ENCODE data around the gene HAGHL.

HAGHL gene

DNA sequence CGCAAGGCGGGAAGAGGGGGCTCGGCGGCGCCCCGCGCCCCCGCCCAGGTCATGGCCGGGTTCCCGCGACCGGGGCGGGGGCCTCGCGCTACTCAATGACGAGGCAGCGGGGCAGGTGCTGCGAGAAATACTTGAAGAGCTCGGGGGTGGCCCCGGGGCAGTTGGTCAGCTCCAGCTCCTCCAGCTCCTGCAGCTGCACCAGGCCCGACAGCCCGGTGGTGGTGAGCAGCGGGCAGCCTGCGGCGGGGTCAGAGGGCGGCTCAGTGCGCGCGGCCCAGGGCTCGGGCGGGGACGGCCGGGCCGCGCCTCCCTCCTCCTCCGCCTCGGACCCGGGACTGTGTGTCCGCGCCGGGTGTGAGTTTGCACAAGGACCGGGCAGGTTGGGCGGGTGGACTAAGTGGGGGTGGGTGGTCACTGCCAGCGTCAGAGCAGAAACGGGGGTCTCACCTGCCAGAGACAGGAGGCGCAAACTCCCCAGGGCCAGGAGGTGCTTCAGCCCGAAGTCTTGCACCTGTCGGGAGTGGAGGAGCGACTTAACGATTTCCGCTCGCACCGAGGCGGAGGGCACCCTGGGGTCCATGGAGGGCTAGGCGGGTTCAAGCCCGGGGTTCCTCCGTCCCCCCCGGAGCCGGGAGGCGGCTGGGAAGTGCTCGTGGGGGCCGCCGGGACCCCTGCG lies 32.6 kb upstream of the HAGHL start:
- no peak for DNase-seq
- in situ Hi-C loops (cut with HindIII; ENCODE audit: low pct_ligation_motif_present, low sequenced_read_pairs): no loop called here
- Histone ChIP-seq H3K27me3 (replicated peaks) (peaks cover 31% of the 10 kb centered on the region), H3K36me3 (replicated peaks) (no peaks in the 10 kb centered on the region), H3K27ac (no peak overlapping the region), H3K4me3 (ENCODE audit: low read depth, low read length) (no peak overlapping the region)
- TF ChIP-seq, protein P1, sequence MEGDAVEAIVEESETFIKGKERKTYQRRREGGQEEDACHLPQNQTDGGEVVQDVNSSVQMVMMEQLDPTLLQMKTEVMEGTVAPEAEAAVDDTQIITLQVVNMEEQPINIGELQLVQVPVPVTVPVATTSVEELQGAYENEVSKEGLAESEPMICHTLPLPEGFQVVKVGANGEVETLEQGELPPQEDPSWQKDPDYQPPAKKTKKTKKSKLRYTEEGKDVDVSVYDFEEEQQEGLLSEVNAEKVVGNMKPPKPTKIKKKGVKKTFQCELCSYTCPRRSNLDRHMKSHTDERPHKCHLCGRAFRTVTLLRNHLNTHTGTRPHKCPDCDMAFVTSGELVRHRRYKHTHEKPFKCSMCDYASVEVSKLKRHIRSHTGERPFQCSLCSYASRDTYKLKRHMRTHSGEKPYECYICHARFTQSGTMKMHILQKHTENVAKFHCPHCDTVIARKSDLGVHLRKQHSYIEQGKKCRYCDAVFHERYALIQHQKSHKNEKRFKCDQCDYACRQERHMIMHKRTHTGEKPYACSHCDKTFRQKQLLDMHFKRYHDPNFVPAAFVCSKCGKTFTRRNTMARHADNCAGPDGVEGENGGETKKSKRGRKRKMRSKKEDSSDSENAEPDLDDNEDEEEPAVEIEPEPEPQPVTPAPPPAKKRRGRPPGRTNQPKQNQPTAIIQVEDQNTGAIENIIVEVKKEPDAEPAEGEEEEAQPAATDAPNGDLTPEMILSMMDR (IDR thresholded peaks at IDR 0.05; ENCODE audit: low read depth, low read length, missing control alignments): no peak

GRCh38 chr16:694863-695354 lies 32.0 kb upstream of the HAGHL start:
- TF ChIP-seq, protein P1 (IDR thresholded peaks at IDR 0.05; ENCODE audit: low read depth, low read length, missing control alignments): no peak
- Histone ChIP-seq H3K27me3 (replicated peaks) (peaks cover 33% of the 10 kb centered on the region), H3K4me3 (ENCODE audit: low read depth, low read length) (no peak overlapping the region), H3K27ac (no peak overlapping the region), H3K36me3 (replicated peaks) (no peaks in the 10 kb centered on the region)
- in situ Hi-C loops (cut with HindIII; ENCODE audit: low pct_ligation_motif_present, low sequenced_read_pairs): no loop called here
- no peak for DNase-seq

- DNase-seq: no peak
- H3K27ac ChIP-seq: no peak overlapping the region
- in situ Hi-C loops (cut with HindIII; ENCODE audit: low pct_ligation_motif_present, low sequenced_read_pairs): no loop called here
- TF ChIP-seq, protein P1 (IDR thresholded peaks at IDR 0.05; ENCODE audit: low read depth, low read length, missing control alignments): no peak
- H3K27me3 ChIP-seq (replicated peaks): peaks cover 40% of the 10 kb centered on the region
- H3K36me3 ChIP-seq (replicated peaks): no peaks in the 10 kb centered on the region
- no peak overlapping the region for H3K4me3 ChIP-seq (ENCODE audit: low read depth, low read length)
Observed at GRCh38 chr16:695355-696089, 31.4 kb upstream of the HAGHL start.

DNA sequence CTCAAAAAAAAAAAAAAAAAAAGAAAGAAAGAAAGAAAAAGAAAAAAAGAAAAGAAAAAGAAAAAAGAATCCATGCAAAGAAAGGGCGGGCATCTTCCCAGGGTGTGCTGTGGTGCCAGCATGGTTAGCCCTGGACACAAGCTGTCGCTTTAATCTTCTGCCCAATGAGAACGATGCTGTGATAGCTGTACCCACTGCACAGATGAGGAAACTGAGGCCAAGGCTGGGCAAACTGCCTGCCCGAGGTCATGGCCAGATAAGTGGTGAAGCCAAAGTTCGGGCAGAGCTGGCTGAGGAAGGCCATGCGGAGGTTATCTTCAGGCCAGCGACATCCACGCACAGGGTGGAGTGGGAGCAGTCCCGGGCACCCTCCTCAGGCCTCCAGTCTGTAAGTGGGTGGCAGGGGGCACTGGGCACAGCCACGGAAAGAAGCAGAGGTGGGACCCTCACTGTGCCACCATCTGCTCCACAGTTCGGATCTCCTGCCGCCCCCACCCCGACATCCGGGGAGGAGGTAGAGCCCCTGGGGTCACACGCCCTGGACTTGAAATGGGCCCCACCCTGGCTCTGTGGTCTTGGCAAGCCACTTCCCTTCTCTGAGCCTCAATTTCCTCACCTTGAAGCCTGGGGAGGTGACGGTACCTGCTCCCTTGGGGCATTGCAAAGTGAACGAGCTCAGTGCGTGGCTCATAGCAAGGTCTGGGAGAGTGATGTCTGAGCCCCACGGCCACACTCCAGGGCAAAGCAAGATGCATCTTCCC lies 27.8 kb upstream of the HAGHL start:
- peaks cover 65% of the 10 kb centered on the region for H3K27me3 ChIP-seq (replicated peaks)
- in situ Hi-C loops (cut with HindIII; ENCODE audit: low pct_ligation_motif_present, low sequenced_read_pairs): no loop called here
- no peak overlapping the region for H3K27ac ChIP-seq
- H3K36me3 ChIP-seq (replicated peaks): no peaks in the 10 kb centered on the region
- DNase-seq: no peak
- TF ChIP-seq, protein P1 (IDR thresholded peaks at IDR 0.05; ENCODE audit: low read depth, low read length, missing control alignments): no peak
- H3K4me3 ChIP-seq (ENCODE audit: low read depth, low read length): no peak overlapping the region

GRCh38 chr16:700684-701584 lies 26.0 kb upstream of the HAGHL start:
- TF ChIP-seq, protein P1 (IDR thresholded peaks at IDR 0.05; ENCODE audit: low read depth, low read length, missing control alignments): no peak
- in situ Hi-C loops (cut with HindIII; ENCODE audit: low pct_ligation_motif_present, low sequenced_read_pairs): loop anchor here (25.0 kb wide), 1 partner anchor 286 kb away; the partner anchor contains the start of gene SOX8
- Histone ChIP-seq H3K4me3 (ENCODE audit: low read depth, low read length) (no peak overlapping the region), H3K36me3 (replicated peaks) (no peaks in the 10 kb centered on the region), H3K27me3 (replicated peaks) (peaks cover 62% of the 10 kb centered on the region), H3K27ac (no peak overlapping the region)
- no peak for DNase-seq

All from brain microvascular endothelial cell (primary cell).